HuH-7 (cell line): Measurements from ENCODE around the gene CEND1.
A peak's percentile ranks its signal among the peaks of the same experiment; 100 is the strongest.

Source experiments
- DNase-seq: peaks from one replicate; pipeline ENCODE4 v3.0.0; 2011; ENCODE audit warnings: low spot score

Gene CEND1

DNA sequence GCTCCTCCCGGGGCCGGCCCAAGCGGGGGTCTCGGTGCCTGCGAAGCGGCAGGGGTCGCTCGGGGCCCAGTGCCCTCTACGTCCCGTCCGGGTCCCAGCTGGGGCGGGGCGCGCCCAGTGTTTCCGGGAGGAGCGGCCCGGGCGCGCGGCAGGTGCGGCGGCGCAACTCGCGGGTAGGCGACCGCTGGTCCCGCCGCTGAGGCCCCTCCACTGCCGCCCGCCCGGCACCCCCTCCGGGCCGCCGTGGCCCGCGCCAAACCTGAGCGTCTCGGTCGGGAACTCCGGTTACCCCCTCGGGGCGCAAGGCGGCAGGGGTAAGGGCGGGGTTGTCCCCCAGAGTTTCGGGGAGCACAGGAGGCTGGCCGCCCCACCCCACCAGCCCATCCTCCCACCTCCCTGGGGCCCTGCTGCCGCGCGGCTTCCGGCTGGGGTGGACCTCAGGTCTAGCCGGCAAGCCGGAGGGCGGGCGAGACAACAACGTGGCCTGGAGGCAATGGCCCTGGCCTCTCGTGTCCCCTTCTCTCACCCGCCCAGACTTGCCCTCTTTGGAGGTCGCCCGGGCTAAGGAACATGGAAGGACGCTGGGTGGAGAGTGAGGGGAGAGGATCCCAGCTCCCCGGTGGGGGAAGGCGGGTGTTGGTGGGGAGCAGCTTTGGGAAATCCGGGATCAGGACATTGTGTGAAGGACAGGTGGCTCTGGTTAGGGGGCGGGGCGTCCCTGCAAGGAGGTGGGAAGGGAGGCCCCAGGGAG is 37.4 kb upstream of the CEND1 start:
- DNase-seq = no peak

DNA sequence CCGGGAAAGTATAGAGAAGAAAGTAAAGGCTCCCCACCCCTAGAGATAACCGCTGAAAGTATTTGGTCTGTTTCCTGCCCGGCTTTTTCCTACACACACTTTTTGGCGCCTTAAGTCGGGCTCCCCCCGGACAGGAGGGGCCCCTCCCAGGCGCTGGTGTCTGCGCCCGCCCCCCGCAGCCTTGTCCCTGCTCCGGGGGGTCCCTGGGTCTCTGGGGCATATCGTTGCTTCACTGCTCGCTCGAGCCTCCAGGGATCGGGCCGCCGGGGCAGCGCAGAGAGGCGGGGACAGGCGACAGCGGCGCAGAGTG is 36.9 kb upstream of the CEND1 start:
- no peak for DNase-seq

GRCh38 chr11:826227-826621 is 36.3 kb upstream of the CEND1 start:
- no peak for DNase-seq

DNA sequence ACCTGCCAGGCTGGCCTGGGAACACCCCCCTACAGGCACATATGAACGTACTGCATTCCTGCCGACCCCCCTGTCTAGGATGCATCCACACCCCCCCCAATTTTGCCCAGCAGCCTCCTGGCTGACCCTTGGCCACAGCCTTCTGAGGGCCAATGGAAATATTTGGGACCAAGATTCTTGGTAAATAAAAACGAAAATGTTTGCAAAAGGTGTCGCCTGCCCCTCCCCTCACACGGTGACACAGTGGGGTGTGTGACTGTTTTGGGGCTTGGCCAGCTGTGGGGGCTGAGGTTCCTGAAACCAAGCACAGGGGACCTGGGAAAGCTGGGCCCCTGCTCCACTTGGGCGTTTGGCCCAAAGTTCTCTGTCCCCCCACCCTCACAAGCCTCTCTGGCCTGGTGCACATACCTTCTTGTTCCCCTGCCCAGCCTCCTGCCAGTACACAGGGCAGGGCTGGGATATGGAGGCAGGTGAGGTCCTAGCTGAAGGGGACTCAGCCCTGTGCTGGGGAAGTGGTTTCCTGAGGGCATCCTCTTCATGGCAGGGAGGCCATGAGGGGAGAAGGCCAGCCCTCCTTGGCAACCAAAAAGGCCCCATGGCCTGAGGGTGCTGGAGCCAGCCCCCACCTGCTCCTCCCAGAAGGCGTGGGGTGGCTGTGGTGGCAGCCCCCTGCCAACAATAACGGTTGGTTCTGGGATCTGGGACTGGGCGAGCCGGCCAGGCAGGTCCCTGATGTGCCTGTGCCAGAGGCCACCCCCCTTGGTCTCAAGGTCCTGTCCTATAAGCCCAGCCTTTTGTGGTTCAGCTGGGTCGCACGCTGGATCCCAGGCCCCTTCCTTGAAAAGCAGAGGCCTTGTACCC is 35.7 kb upstream of the CEND1 start:
- no peak for DNase-seq

- DNase-seq = no peak
Measured at GRCh38 chr11:824942-825341, 35.1 kb upstream of the CEND1 start.

DNA sequence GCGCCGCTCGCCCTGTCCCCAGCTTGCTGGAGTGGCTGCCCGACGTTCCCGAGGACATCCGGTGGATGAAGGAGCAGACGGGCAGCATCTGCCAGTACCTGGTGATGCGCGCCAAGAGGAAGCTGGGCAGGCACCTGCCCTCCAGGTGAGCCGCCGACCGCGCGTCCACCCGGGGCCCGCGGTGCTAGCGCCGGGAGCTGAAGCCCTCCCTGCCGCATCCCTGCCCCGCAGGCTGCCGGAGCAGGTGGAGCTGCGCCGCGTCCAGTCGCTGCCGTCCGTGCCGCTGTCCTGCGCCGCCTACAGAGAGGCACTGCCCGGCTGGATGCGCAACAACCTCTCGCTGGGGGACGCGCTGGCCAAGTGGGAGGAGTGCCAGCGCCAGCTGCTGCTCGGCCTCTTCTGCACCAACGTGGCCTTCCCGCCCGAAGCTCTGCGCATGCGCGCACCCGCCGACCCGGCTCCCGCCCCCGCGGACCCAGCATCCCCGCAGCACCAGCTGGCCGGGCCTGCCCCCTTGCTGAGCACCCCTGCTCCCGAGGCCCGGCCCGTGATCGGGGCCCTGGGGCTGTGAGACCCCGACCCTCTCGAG is 34.5 kb upstream of the CEND1 start:
- no peak for DNase-seq

DNA sequence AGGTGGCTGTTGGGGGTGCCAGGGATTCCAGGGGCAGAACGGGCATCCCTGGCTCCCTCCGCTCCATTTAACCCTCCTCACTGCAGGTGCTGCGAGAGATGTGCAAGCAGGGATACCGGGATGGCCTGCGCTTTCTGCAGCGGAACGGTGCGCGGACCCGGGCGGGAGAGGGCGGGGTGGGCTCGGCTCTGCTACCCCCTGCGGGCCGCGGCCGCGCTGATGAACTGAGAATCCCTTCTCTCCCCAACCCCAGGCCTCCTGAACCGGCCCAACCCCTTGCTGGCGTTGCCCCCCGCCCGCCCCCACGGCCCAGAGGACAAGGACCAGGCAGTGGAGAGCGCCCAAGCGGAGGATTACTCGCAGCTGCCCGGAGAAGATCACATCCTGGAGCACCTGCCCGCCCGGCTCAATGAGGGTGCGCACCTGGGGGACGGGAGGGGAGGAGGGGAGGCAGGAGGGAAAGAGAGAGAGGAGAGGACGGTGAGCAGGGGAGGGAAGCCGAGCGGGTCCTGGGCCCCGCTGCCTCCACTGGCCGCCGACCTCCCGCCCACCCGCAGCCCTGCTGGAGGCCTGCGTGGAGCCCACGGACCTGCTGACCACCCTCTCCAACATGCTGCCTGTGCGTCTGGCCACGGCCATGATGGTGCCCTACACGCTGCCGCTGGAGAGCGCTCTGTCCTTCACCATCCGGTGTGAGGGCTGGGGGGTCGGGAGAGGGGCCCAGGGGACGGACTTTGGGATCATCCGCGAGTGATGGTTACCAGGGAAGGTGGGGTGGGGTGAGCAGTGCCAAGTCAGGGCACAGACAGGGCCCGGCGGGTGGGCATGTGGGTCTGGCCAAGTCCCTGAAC is 33.8 kb upstream of the CEND1 start:
- no peak for DNase-seq

DNA sequence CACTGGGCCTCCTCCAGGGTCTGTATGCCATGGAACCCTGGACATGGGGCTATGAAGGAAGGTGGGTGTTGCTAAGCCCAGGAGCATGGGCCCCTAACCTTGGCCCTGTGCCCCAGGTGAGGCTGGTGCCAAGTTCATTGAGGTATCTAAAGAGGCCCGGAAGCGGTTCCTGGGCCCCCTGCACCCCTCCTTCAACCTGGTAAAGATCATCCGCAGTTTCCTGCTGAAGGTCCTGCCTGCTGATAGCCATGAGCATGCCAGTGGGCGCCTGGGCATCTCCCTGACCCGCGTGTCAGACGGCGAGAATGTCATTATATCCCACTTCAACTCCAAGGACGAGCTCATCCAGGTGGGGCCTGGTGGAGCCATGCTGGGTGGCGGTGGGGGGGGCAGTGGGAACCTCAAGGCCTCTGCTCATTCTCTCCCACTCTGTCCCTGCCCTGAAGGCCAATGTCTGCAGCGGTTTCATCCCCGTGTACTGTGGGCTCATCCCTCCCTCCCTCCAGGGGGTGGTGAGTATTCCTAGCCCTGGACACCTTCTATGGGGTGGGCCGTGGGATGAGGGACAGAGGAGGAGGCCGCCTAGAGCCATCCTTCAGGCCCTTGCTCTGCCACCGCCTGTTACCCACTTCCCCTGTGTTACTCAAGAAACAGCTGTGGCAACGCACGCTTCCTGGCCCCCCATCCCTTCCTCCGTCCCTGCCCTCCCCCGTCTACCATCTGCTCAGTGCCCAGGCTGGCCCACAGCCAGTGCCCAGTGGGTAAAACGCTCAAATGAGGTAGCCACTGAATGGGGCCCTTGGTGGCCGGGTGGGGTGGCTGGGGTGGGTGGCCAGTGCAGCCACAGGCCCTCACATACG is 31.9 kb upstream of the CEND1 start:
- no peak for DNase-seq

GRCh38 chr11:820655-821511 is 31.0 kb upstream of the CEND1 start:
- DNase-seq = no peak

DNA sequence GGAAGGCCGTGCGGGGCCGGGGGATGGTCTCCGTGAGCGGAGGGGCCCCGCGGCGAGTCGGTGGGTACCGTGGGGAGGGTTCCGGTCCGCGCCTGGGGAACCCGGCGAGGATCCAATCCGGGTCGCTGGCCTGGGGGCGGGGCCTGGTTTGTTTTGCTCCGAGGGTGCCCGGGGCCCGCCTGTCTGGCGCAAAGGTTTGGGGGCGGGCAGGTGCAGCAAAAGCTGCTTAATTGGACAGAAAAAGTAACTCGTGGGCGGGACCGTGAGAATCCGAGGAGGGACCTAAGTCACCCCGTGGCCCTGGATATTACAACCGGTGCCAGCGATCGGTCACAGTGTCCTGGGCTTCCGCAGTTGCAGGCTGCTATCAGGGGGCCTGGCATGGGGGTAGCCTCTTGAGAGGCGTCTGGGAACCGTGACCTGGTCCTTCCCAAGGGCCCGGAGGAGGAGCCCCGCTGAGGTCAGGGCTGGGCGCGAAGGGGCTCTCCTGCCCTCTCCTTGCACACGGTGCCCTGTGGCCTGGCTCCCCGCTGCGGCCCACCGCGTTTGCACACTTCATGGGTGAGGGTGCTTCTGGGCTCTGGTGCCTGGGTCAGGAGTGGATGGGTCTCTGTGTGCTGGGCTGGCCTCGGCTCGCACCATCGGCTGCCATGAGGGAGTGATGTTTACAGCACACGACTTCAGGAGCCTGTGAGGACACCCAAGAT is 30.2 kb upstream of the CEND1 start:
- DNase-seq = peak; percentile 81

GRCh38 chr11:819129-819931 is 29.4 kb upstream of the CEND1 start:
- peak; percentile 88 for DNase-seq

DNA sequence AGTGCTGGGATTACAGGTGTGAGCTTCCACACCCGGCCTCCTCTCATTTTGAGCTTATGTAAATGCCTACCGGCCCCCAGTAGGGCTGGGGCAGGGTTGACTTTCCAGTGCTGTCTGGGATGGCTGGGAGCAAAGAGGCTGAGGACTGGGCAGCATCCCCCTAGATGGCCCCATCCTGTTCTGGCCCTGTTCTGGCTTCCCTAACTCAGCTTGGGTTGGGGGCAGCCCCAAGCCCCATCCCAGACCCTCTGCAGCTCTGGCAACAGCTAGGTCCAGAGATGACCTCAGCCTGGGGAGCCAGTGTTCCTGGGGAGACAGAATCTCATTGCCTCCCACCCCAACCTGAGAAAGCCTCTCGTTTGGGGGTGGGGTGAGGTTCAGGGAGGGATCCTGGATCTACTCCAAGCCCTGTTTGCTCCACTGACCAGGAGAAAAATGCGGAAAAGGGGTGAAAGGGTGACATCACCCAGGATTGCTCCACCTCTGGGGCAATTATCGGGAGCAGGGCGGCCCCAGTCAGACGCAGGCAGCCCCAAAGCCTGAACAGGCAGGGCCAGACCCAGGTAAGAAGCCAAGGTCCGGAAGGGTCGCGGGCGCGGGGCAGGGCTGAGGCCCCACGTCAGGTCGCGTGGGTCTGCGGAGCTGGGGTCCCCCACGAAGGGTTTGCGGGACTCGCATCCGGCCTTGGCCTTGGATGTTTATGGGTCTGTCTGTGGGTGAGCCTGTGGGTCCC is 28.7 kb upstream of the CEND1 start, which contains the start of gene PNPLA2:
Gene PNPLA2, plus strand, starts transcription at position 519 of the 733 bp plus-strand sequence. CDS start 805 bp downstream, outside the sequence.
- no peak for DNase-seq

DNA sequence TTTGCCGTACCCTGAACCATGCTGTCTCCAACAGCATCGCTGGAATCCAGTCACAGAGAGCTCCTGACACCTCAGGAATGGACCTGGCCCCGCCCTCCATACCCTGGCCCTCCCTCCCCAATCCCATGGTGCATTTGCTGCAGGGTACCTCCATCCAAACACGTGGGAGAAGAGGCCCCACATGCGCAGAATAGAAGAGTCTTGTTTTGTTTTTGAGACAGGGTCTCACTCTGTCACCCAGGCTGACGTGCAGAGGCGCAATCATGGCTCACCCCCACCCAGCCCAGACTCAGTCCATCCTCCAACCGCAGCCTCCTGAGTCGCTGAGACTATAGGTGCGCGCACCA is 26.5 kb upstream of the CEND1 start:
- DNase-seq = no peak

DNA sequence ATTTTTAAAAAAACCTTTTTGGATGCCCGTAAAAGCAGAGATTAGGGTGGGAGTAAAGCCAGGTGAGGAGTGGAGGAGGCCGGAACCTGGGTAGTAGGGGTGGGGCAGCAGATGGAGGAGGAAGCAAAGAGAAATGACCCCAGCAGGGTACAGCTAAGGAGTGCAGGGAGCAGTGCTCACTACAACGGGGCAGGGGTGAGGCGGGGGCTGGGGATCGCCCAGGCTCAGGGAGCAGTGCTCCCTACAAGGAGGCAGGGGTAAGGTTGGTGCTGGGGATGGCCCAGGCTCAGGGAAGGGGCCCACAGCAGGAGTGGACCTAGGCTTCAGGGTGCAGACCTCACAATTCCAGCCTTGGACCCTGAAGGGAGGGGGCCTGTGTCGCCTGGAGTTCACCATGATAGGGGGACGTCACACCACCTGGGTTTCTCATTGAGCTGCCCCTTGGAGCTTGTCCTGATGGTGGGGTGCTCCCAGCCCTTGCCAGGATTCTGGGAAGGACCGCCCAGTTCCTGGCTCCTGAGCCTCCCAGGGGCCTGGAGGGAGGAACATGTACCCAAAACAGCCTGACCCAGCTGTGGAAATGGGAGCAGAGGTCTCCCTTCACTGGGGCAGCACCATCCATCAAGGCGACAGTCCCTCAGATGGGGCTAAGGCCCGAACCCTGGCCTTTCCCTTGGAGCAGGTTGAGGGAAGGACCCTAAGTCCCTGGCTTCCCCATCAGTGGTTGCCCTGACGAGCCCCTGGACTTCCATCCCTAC is 26.0 kb upstream of the CEND1 start:
- no peak for DNase-seq

DNA sequence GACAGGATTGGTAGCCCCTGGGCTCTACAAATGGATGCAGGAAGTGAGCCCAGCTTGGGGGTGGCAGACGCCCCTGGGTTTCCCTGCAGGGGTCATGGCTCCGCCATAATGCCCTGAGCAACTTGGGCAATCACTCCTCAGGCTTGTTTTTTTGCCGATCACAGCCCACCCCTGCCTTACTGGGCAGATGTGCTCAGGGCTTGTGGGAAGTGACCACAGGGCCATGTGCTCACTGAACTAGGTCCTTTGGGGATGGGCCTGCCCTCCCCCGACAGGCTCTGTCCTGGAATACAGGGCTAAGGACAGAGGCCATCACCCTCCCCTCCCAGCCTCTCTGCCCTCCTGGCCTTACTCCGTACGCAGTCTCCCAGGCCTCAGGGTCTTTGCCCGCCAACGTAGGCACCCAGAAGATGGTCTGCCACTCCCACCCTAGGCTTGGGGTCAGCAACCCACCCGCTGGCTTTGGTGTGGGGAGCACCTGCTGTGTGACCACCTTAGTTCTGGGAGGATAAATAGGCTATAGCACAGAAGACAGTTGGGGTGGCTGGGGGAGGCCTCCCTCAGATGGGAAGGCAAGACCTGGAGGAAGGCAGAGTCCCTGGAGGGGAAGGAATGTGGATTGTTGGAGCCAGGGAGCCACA is 23.7 kb upstream of the CEND1 start:
- no peak for DNase-seq

DNA sequence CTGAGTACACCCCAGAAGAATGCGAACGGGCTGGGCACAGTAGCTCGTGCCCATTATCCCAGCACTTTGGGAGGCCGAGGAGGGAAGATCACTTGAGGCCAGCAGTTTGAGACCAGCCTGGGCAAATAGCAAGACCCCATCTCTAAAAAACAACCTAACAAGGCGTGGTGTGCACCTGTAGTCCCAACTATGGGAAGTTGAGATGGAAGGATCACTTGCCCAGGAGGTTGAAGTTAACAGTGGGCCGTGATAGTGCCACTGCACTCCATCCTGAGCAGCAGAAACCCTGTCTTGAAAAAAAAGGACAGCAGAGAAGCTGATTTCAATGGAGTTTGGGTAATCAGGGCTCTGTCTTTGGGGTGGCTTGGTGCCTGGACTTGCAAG is 23.2 kb upstream of the CEND1 start:
- no peak for DNase-seq

GRCh38 chr11:812390-812789 is 22.5 kb upstream of the CEND1 start:
- DNase-seq = no peak
